GM12878 (cell line): Measurements from ENCODE around the gene CUL4A.

ENCODE experiments used
- CEBPB ChIP-seq, 2 experiments: fragments of 150-350 bp in 1 of 2; IDR thresholded peaks; 2 replicates each; pipeline ENCODE4 v1.6.1; 2012 to 2014; ENCODE audit warnings: low read depth in 2 of 2, low read length in 2 of 2, borderline replicate concordance in 1 of 2, inconsistent platforms in 1 of 2
- CHD1 ChIP-seq: IDR thresholded peaks from 2 replicates; pipeline ENCODE4 v1.6.1; 2012; ENCODE audit warnings: low read depth, low read length, improper control_type of control experiment
- CHD2 ChIP-seq: IDR thresholded peaks from 2 replicates; pipeline ENCODE4 v1.6.1; 2011; ENCODE audit warnings: low read depth, low read length, improper control_type of control experiment, borderline replicate concordance
- CTCF ChIP-seq, 3 experiments: IDR thresholded peaks in 2 of 3; conservative IDR thresholded peaks in 1 of 3; 2 replicates each; pipeline ENCODE4 v1.5.1; 2011; ENCODE audit warnings: low read depth in 3 of 3, low read length in 3 of 3, mild to moderate bottlenecking in 3 of 3, control low read depth in 2 of 3, moderate library complexity in 2 of 3, inconsistent platforms in 1 of 3, mixed read lengths in 1 of 3; ENCODE audit not compliant: control insufficient read depth in 2 of 3, insufficient read depth in 1 of 3; ENCODE audit errors: extremely low read depth in 1 of 3
- ESRRA ChIP-seq: IDR thresholded peaks from 2 replicates; pipeline ENCODE4 v1.6.1; 2012; ENCODE audit warnings: mild to moderate bottlenecking, low read length, improper control_type of control experiment
- HDAC2 ChIP-seq: fragments of 200-600 bp; sonication (generic); IDR thresholded peaks from 2 replicates; pipeline ENCODE4 v1.6.1; 2017
- IRF4 ChIP-seq: IDR thresholded peaks from 2 replicates; pipeline ENCODE4 v1.6.1; 2011; ENCODE audit warnings: low read depth, low read length
- MAX ChIP-seq: IDR thresholded peaks from 2 replicates; pipeline ENCODE4 v1.6.1; 2012; ENCODE audit warnings: low read depth, low read length, improper control_type of control experiment
- NFYB ChIP-seq: IDR thresholded peaks from 2 replicates; pipeline ENCODE4 v1.6.1; 2011; ENCODE audit warnings: low read depth, mild to moderate bottlenecking, low read length, improper control_type of control experiment, moderate library complexity; ENCODE audit not compliant: insufficient read depth
- POLR2AphosphoS5 ChIP-seq: IDR thresholded peaks from 2 replicates; pipeline ENCODE4 v1.6.1; 2011; ENCODE audit warnings: mild to moderate bottlenecking, low read length, inconsistent platforms
- YY1 ChIP-seq: IDR thresholded peaks from 2 replicates; pipeline ENCODE4 v1.6.1; 2011; ENCODE audit warnings: low read depth, mild to moderate bottlenecking, low read length

GRCh38 chr13:113164492-113164891 lies 44.9 kb upstream of the CUL4A start:
- no peak for TF ChIP-seq CTCF (IDR thresholded peaks at IDR 0.05 in 2 of 3, conservative IDR thresholded peaks at IDR 0.05 in 1 of 3; ENCODE audit: control insufficient read depth in 2 of 3, extremely low read depth in 1 of 3, insufficient read depth in 1 of 3, low read depth in 3 of 3, low read length in 3 of 3)
- TF ChIP-seq NFYB = no peak
- no peak for TF ChIP-seq HDAC2
- TF ChIP-seq CEBPB (IDR thresholded peaks at IDR 0.05; ENCODE audit: borderline replicate concordance in 1 of 2, low read depth in 2 of 2, low read length in 2 of 2) = no peak
- TF ChIP-seq IRF4 = no peak
- no peak for TF ChIP-seq MAX
- TF ChIP-seq POLR2AphosphoS5 = no peak
- no peak for TF ChIP-seq CHD1
- TF ChIP-seq ESRRA = no peak
- no peak for TF ChIP-seq CHD2
- no peak for TF ChIP-seq YY1
